Natural killer cell (primary cell): ENCODE measurements around the gene WDR49. TPM values are rescaled to one million over a fixed set of nuclear protein-coding genes. Genes with fewer than 3 reads are reported as not detected.
A peak's percentile ranks its signal among the peaks of the same experiment; 100 is the strongest.

Experiments used
- ATAC-seq, 3 donors: fragments of 150-1000 bp in 2 of 3; fragments of 200-7000 bp in 1 of 3; cut with Tn5 transposase; 1 replicate in 1 of 3; 2 replicates in 2 of 3; pipeline ENCODE4 v1.10.0; 2021; ENCODE audit warnings: mild to moderate bottlenecking in 2 of 3, moderate library complexity in 2 of 3
- DNase-seq, 2 donors: peaks; one replicate each; pipeline versions ENCODE4 v3.0.0 to v3.0.0-alpha.2; 2013 to 2021; ENCODE audit warnings: mixed read lengths in 1 of 2
- H3K27ac ChIP-seq: one replicate; pipeline ENCODE4 v1.5.1; 2013; ENCODE audit warnings: mild to moderate bottlenecking, low read length
- H3K27me3 ChIP-seq: one replicate; pipeline ENCODE4 v1.6.1; 2013; ENCODE audit warnings: low read length; ENCODE audit not compliant: control insufficient read depth, insufficient read depth
- H3K36me3 ChIP-seq: one replicate; pipeline ENCODE4 v1.6.1; 2013; ENCODE audit warnings: low read length; ENCODE audit not compliant: control insufficient read depth, insufficient read depth
- H3K4me1 ChIP-seq: one replicate; pipeline ENCODE4 v1.6.1; 2013; ENCODE audit warnings: low read length; ENCODE audit not compliant: control insufficient read depth, insufficient read depth
- H3K4me3 ChIP-seq: one replicate; pipeline ENCODE4 v1.5.1; 2013; ENCODE audit warnings: low read length
- H3K9me3 ChIP-seq: one replicate; pipeline ENCODE4 v1.6.1; 2013; ENCODE audit warnings: low read length; ENCODE audit not compliant: control insufficient read depth, insufficient read depth
- H3K27ac Mint-ChIP-seq, 2 donors: one replicate each; pipeline ENCODE4 v1.8.0; 2022; ENCODE audit warnings: mild to moderate bottlenecking in 2 of 2, mixed read lengths in 2 of 2, moderate library complexity in 1 of 2
- H3K27me3 Mint-ChIP-seq, 2 donors: one replicate each; pipeline ENCODE4 v1.8.0; 2022; ENCODE audit warnings: low read depth in 2 of 2, mixed read lengths in 2 of 2
- H3K36me3 Mint-ChIP-seq: one replicate; pipeline ENCODE4 v1.8.0; 2022; ENCODE audit warnings: mixed read lengths
- H3K4me1 Mint-ChIP-seq, 2 donors: one replicate each; pipeline ENCODE4 v1.8.0; 2022; ENCODE audit warnings: mixed read lengths in 2 of 2
- H3K4me3 Mint-ChIP-seq: one replicate; pipeline ENCODE4 v1.8.0; 2022; ENCODE audit warnings: mild to moderate bottlenecking, moderate library complexity, mixed read lengths
- H3K9me3 Mint-ChIP-seq, 2 donors: one replicate each; pipeline ENCODE4 v1.8.0; 2022; ENCODE audit warnings: mixed read lengths in 2 of 2
- CTCF ChIP-seq: fragments of 200-600 bp; IDR thresholded peaks from one replicate; pipeline ENCODE4 v1.8.0; 2022; ENCODE audit warnings: antibody characterized with exemption
- WGBS: methylation state at CpG from one replicate; pipeline ENCODE4 v1.1.7; 2013; ENCODE audit warnings: missing lambda C conversion rate; ENCODE audit not compliant: insufficient coverage; 5-methylcytosine and 5-hydroxymethylcytosine counted together
- intact Hi-C: fragments of 100-400 bp; cut with micrococcal nuclease; formaldehyde crosslinking; loops from one replicate; pipeline ENCODE4 v1.14.2; 2022
- total RNA-seq, 4 donors: library from RNA; stranded (reverse); fragments of 120-200 nt in 1 of 4; gene quantifications; one replicate each; pipeline versions ENCODE4 v1.2.3 to v1.2.4, GENCODE V29; 2013 to 2022

Gene WDR49
- total RNA-seq, 3 donors from 2014 or later (not counting 1 experiment from before 2014, with no cell fraction given), result 1.4 to 1.9 (median 1.5) TPM

- no peak overlapping the region for H3K27ac ChIP-seq
- DNase-seq (no peak), ATAC-seq (no peak)
- H3K4me3 ChIP-seq, result no peak overlapping the region
- peaks cover 3% of the 10 kb centered on the region for H3K4me1 ChIP-seq
- peak overlapping the region; percentile 63 for H3K4me3 Mint-ChIP-seq
- H3K9me3 ChIP-seq, result no peaks in the 10 kb centered on the region
- H3K36me3 ChIP-seq, result no peaks in the 10 kb centered on the region
- WGBS, result 67% methylated on average over 1 of the region's 1 CpG
- no peaks in the 10 kb centered on the region for H3K36me3 Mint-ChIP-seq
- H3K9me3 Mint-ChIP-seq, result no peaks in the 10 kb centered on the region
- peaks cover 36 to 38% of the 10 kb centered on the region in 2 donors for H3K4me1 Mint-ChIP-seq
- H3K27me3 Mint-ChIP-seq, result no peaks in the 10 kb centered on the region
- TF ChIP-seq CTCF, result no peak
- H3K27ac Mint-ChIP-seq, result peak overlapping the region; percentile 76 to 86
- no peaks in the 10 kb centered on the region for H3K27me3 ChIP-seq
- intact Hi-C loops, result no loop called here
These were observed 4.0 kb downstream of the WDR49 start for GRCh38 chr3:167649746-167650145.

GRCh38 chr3:167644611-167645010 is 9.1 kb downstream of the WDR49 start:
- no CpG with 5 or more reads among the region's 1 CpG for WGBS
- Histone ChIP-seq H3K27me3 (no peaks in the 10 kb centered on the region), H3K4me1 (peaks cover under 1% of the 10 kb centered on the region), H3K36me3 (no peaks in the 10 kb centered on the region), H3K9me3 (no peaks in the 10 kb centered on the region), H3K27ac (no peak overlapping the region), H3K4me3 (no peak overlapping the region)
- no peak for TF ChIP-seq CTCF
- Mint-ChIP-seq H3K36me3 (no peaks in the 10 kb centered on the region), H3K27ac (no peak overlapping the region), H3K27me3 (peaks cover 3 to 8% of the 10 kb centered on the region in 2 donors), H3K4me1 (peaks cover 2 to 9% of the 10 kb centered on the region in 2 donors), H3K9me3 (peaks cover 0 to 2% of the 10 kb centered on the region in 2 donors), H3K4me3 (no peak overlapping the region)
- intact Hi-C loops, result no loop called here
- ATAC-seq (no peak), DNase-seq (no peak)

DNA sequence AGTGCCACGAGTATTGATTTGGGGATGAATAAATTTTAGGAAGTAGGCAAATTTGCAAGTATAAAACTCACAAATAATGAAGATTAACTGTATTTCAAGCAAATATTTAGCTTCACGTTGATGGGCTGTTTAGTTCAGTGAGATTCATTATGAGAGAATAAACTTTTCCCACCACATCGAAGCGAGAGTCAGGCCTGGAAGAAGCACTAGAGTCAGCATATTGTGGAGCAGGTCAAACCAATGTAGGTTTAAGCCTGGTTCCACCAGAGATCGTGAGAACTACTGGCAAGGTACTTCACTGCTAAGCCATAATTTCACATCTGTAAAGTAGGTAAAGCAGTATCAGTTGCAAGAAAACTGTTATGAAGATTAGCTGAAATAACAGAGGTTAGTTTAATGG is 22.3 kb downstream of the WDR49 start:
- H3K4me1 ChIP-seq, result no peaks in the 10 kb centered on the region
- no peaks in the 10 kb centered on the region for H3K27me3 ChIP-seq
- H3K4me3 Mint-ChIP-seq, result no peak overlapping the region
- no peaks in the 10 kb centered on the region for H3K4me1 Mint-ChIP-seq
- no peak for DNase-seq
- no peak for TF ChIP-seq CTCF
- H3K36me3 ChIP-seq, result no peaks in the 10 kb centered on the region
- intact Hi-C loops, result no loop called here
- ATAC-seq, result no peak
- no peak overlapping the region for H3K4me3 ChIP-seq
- H3K27me3 Mint-ChIP-seq, result peaks cover 0 to 4% of the 10 kb centered on the region in 2 donors
- H3K27ac Mint-ChIP-seq, result no peak overlapping the region
- 52% methylated on average over 3 of the region's 5 CpGs for WGBS
- no peak overlapping the region for H3K27ac ChIP-seq
- no peaks in the 10 kb centered on the region for H3K9me3 ChIP-seq
- H3K9me3 Mint-ChIP-seq, result no peaks in the 10 kb centered on the region
- no peaks in the 10 kb centered on the region for H3K36me3 Mint-ChIP-seq

GRCh38 chr3:167626490-167626889 is 27.3 kb downstream of the WDR49 start:
- peaks cover 4 to 5% of the 10 kb centered on the region in 2 donors for H3K27me3 Mint-ChIP-seq
- H3K4me1 ChIP-seq, result no peaks in the 10 kb centered on the region
- no peaks in the 10 kb centered on the region for H3K36me3 Mint-ChIP-seq
- no peaks in the 10 kb centered on the region for H3K9me3 Mint-ChIP-seq
- no peak overlapping the region for H3K4me3 Mint-ChIP-seq
- intact Hi-C loops, result no loop called here
- no peaks in the 10 kb centered on the region for H3K27me3 ChIP-seq
- no peak overlapping the region for H3K4me3 ChIP-seq
- H3K27ac Mint-ChIP-seq, result no peak overlapping the region
- H3K4me1 Mint-ChIP-seq, result no peaks in the 10 kb centered on the region
- no peaks in the 10 kb centered on the region for H3K36me3 ChIP-seq
- no peaks in the 10 kb centered on the region for H3K9me3 ChIP-seq
- no peak for TF ChIP-seq CTCF
- no peak for ATAC-seq
- H3K27ac ChIP-seq, result no peak overlapping the region
- DNase-seq, result no peak
